ENCODE measurements around the gene OR10A3. TPM values are rescaled to one million over a fixed set of nuclear protein-coding genes. Genes with fewer than 3 reads are reported as not detected.

OR10A3 gene
- total and polyA plus RNA-seq, 2 of the 8 experiments (the other 6 are each of a cell fraction or from before 2014, with no cell fraction given) = not detected

- Histone ChIP-seq H2BK12ac (ENCODE audit: low read depth, low read length) (no peak overlapping the region; the same call in 1 of the 2 replicates), H2AK5ac (ENCODE audit: low read depth, low read length) (no peak overlapping the region), H3K4ac (replicated peaks; ENCODE audit: insufficient read length, low read depth, low read length) (no peak overlapping the region), H3K4me1 (replicated peaks in 1 of 4; ENCODE audit: control insufficient read depth in 3 of 4, insufficient read depth in 4 of 4, low read length in 3 of 4) (peaks cover 0 to 7% (median 4%) of the 10 kb centered on the region in 4 experiments; a peak in 4 of 7 replicates), H3K9ac (replicated peaks in 1 of 4; ENCODE audit: extremely low read depth in 1 of 4, low read depth in 3 of 4, low read length in 3 of 4) (no peak overlapping the region), H3K23ac (ENCODE audit: insufficient read length) (no peak overlapping the region), H3K56ac (replicated peaks; ENCODE audit: insufficient read length, low read depth, low read length) (no peak overlapping the region), H2BK20ac (ENCODE audit: low read length) (peak overlapping the region; percentile 49; the same call in 1 of the 2 replicates), H3K27ac (ENCODE audit: low read depth, low read length) (no peak overlapping the region), H3K18ac (ENCODE audit: extremely low read depth, low read length) (no peak overlapping the region), H3K9me3 (ENCODE audit: insufficient read depth in 2 of 2, low read depth in 1 of 2, low read length in 1 of 2) (no peaks in the 10 kb centered on the region), H2BK15ac (ENCODE audit: low read length) (no peak overlapping the region), H4K91ac (replicated peaks; ENCODE audit: insufficient read length, low read length) (peak overlapping the region; percentile 29), H3K23me2 (ENCODE audit: low read depth, low read length) (no peaks in the 10 kb centered on the region), H4K5ac (ENCODE audit: insufficient read length, low read depth, low read length) (no peak overlapping the region), H3K14ac (ENCODE audit: insufficient read length) (no peak overlapping the region), H3K4me2 (ENCODE audit: insufficient read depth in 1 of 2, low read depth in 2 of 2, low read length in 2 of 2) (no peak overlapping the region), H3K36me3 (ENCODE audit: control insufficient read depth in 2 of 4, insufficient read depth in 4 of 4, low read length in 3 of 4) (no peaks in the 10 kb centered on the region), H4K8ac (ENCODE audit: extremely low read depth, insufficient read depth, low read length) (no peak overlapping the region), H3K79me1 (ENCODE audit: low read depth, low read length) (no peaks in the 10 kb centered on the region), H3K79me2 (ENCODE audit: control insufficient read depth in 1 of 2, insufficient read depth in 2 of 2, low read length in 2 of 2) (no peaks in the 10 kb centered on the region), H2BK120ac (replicated peaks; ENCODE audit: low read depth, low read length) (no peak overlapping the region), H4K20me1 (replicated peaks in 1 of 2; ENCODE audit: control insufficient read depth in 1 of 2, insufficient read depth in 2 of 2, low read length in 2 of 2) (no peaks in the 10 kb centered on the region), H3K27me3 (replicated peaks in 1 of 4; ENCODE audit: control insufficient read depth in 3 of 4, extremely low read depth in 1 of 4, insufficient read depth in 3 of 4, low read length in 3 of 4) (no peaks in the 10 kb centered on the region), H2AFZ (ENCODE audit: low read length) (no peak overlapping the region), H2BK5ac (ENCODE audit: low read depth, low read length) (no peak overlapping the region), H3K4me3 (ENCODE audit: extremely low read depth in 1 of 4, insufficient read depth in 2 of 4, low read depth in 3 of 4, low read length in 4 of 4) (no peak overlapping the region)
- POLR2A ChIA-PET (ENCODE audit: partially characterized antibody) = interaction anchor here (0.6 to 1.1 kb wide), 2 partner anchors 12 to 24 kb away, joined by 3 to 5 read pairs; no protein-coding TSS in a partner anchor
- no peak for TF ChIP-seq KDM1A (IDR thresholded peaks at IDR 0.05; ENCODE audit: borderline replicate concordance, low read length)
- TF ChIP-seq CTBP2 (IDR thresholded peaks at IDR 0.05; ENCODE audit: borderline replicate concordance, insufficient read depth, insufficient read length, low read length) = no peak
- no peak for TF ChIP-seq SAP30 (IDR thresholded peaks at IDR 0.05; ENCODE audit: insufficient read depth, insufficient replicate concordance, low read length)
- TF ChIP-seq KDM4A (IDR thresholded peaks at IDR 0.05; ENCODE audit: low read depth, low read length, severe bottlenecking) = no peak
- no peak for TF ChIP-seq GABPA (IDR thresholded peaks at IDR 0.05; ENCODE audit: borderline replicate concordance, insufficient read depth, low read length)
- TF ChIP-seq GTF2F1 (IDR thresholded peaks at IDR 0.05; ENCODE audit: borderline replicate concordance, low read depth, low read length) = no peak
- TF ChIP-seq TAF1 (IDR thresholded peaks at IDR 0.05; ENCODE audit: low read depth, low read length) = no peak
- CTCF ChIA-PET (ENCODE audit: partially characterized antibody) = no interaction called here
- DNase-seq (ENCODE audit: low read depth in 1 of 2, low spot score in 2 of 2) (no peak), FAIRE-seq (no peak)
- 93% methylated on average over 5 of the region's 5 CpGs; no CpG with 5 or more reads in 1 of the 2 experiments for WGBS, 2 experiments (ENCODE audit: extremely low coverage in 1 of 2, insufficient coverage in 1 of 2, insufficient read length in 1 of 2, insufficient replicate concordance in 2 of 2, low coverage in 1 of 2, low lambda C conversion rate in 2 of 2, missing lambda C conversion rate in 1 of 2)
Observed at GRCh38 chr11:7973011-7973410, 31.5 kb upstream of the OR10A3 start.

Measured in H1 (cell line).